HepG2 (cell line): Measurements from ENCODE around the gene CKB. TPM values are rescaled to one million over a fixed set of nuclear protein-coding genes. Genes with fewer than 3 reads are reported as not detected.

Source experiments
- EP300 ChIP-seq, 3 experiments: sonication (generic) in 1 of 3; formaldehyde crosslinking in 1 of 3; IDR thresholded peaks; 2 replicates each; pipeline versions ENCODE4 v1.5.1 to v1.6.1; 2011 to 2020; ENCODE audit warnings: low read depth in 2 of 3, low read length in 2 of 3, borderline replicate concordance in 1 of 3, improper control_type of control experiment in 1 of 3, mild to moderate bottlenecking in 1 of 3, missing genetic modification reagents in 1 of 3, moderate library complexity in 1 of 3
- HDAC6 ChIP-seq: fragments of 200-600 bp; sonication (generic); IDR thresholded peaks from 2 replicates; pipeline ENCODE4 v1.7.0; 2017; ENCODE audit warnings: mild to moderate bottlenecking, antibody characterized with exemption, low read length, low read depth
- HIVEP1 ChIP-seq: sonication (generic); formaldehyde crosslinking; IDR thresholded peaks from 2 replicates; pipeline ENCODE4 v1.4.0; 2020; ENCODE audit warnings: mild to moderate bottlenecking, missing genetic modification reagents
- MIXL1 ChIP-seq: IDR thresholded peaks from 2 replicates; pipeline ENCODE4 v1.6.1; 2016
- MTA3 ChIP-seq: sonication (generic); formaldehyde crosslinking; IDR thresholded peaks from 2 replicates; pipeline ENCODE4 v1.4.0; 2020; ENCODE audit warnings: missing genetic modification reagents
- SRY ChIP-seq: sonication (generic); formaldehyde crosslinking; IDR thresholded peaks from 2 replicates; pipeline ENCODE4 v1.8.0; 2022; ENCODE audit warnings: mild to moderate bottlenecking, missing genetic modification reagents
- THAP8 ChIP-seq: sonication (generic); formaldehyde crosslinking; IDR thresholded peaks from 2 replicates; pipeline ENCODE4 v1.5.1; 2020; ENCODE audit warnings: missing genetic modification reagents, mild to moderate bottlenecking, borderline replicate concordance
- ZNF775 ChIP-seq: sonication (generic); formaldehyde crosslinking; IDR thresholded peaks from 2 replicates; pipeline ENCODE4 v1.4.0; 2020; ENCODE audit warnings: missing genetic modification reagents, mild to moderate bottlenecking, moderate library complexity, borderline replicate concordance
- polyA plus RNA-seq, 8 experiments: library from polyadenylated mRNA; depleted of rRNA in 3 of 8; stranded (reverse) in 7 of 8; unstranded in 1 of 8; fragments of >200 nt; fragmentation: Illumina TruSeq in 4 of 8; extraction: Trizol in 4 of 8; gene quantifications; 2 replicates each; pipeline versions ENCODE4 v1.2.1 to v1.2.3, GENCODE V29; 2011 to 2016; ENCODE audit warnings: low read depth in 4 of 8, missing spikeins in 1 of 8, mixed read lengths in 1 of 8; ENCODE audit not compliant: insufficient read depth in 1 of 8
- total RNA-seq, 5 experiments: library from RNA; depleted of rRNA; stranded (reverse); fragments of >200 nt; fragmentation: Illumina TruSeq; extraction: Trizol; gene quantifications; 2 replicates each; pipeline ENCODE4 v1.2.3, GENCODE V29; 2016; ENCODE audit warnings: low read depth in 1 of 5
- TF ChIP-seq, protein P1 (sequence below): IDR thresholded peaks from 2 replicates; pipeline ENCODE4 v1.6.1; 2016; ENCODE audit warnings: mild to moderate bottlenecking
- TF ChIP-seq, protein P2 (sequence below): sonication (generic); formaldehyde crosslinking; conservative IDR thresholded peaks from 2 replicates; pipeline ENCODE4 v1.4.0; 2020; ENCODE audit warnings: missing genetic modification reagents

Gene CKB
- total and polyA plus RNA-seq, 2 of the 13 experiments (the other 11 are each of a cell fraction or from before 2014, with no cell fraction given) = 82.3 to 217 TPM

DNA sequence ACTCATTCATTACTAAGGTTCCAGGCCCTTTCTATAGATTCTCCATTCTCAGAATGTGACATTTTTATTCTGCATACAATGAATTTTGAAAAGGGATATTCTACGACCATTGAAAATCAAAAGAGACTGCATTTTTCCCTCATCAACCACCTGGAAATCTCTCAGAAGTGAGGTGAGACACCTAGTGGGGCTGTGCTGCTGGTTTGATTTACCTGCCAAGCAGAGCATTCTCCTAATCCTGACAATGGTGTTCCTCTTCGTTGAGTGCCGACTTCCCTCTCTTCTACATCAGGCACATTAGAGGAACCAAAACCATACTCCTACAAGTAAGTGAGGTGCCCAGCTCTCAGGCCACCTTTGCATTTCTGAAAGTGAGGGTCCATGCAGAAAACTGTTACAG is 14.9 kb downstream of the CKB start (continued):
- TF ChIP-seq EP300 (IDR thresholded peaks at IDR 0.05; ENCODE audit: low read depth in 2 of 2, low read length in 2 of 2) (no peak), EP300 (CRISPR knock-in tag; IDR thresholded peaks at IDR 0.05; ENCODE audit: borderline replicate concordance) (no peak), ZNF775 (CRISPR knock-in tag) (no peak), HIVEP1 (CRISPR knock-in tag) (no peak), MTA3 (CRISPR knock-in tag) (no peak), SRY (CRISPR knock-in tag) (no peak), HDAC6 (no peak), MIXL1 (CRISPR knock-in tag) (no peak), THAP8 (CRISPR knock-in tag) (no peak)
- TF ChIP-seq, protein P1, sequence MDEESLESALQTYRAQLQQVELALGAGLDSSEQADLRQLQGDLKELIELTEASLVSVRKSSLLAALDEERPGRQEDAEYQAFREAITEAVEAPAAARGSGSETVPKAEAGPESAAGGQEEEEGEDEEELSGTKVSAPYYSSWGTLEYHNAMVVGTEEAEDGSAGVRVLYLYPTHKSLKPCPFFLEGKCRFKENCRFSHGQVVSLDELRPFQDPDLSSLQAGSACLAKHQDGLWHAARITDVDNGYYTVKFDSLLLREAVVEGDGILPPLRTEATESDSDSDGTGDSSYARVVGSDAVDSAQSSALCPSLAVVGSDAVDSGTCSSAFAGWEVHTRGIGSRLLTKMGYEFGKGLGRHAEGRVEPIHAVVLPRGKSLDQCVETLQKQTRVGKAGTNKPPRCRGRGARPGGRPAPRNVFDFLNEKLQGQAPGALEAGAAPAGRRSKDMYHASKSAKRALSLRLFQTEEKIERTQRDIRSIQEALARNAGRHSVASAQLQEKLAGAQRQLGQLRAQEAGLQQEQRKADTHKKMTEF (CRISPR knock-in tag) = no peak
- TF ChIP-seq, protein P2, sequence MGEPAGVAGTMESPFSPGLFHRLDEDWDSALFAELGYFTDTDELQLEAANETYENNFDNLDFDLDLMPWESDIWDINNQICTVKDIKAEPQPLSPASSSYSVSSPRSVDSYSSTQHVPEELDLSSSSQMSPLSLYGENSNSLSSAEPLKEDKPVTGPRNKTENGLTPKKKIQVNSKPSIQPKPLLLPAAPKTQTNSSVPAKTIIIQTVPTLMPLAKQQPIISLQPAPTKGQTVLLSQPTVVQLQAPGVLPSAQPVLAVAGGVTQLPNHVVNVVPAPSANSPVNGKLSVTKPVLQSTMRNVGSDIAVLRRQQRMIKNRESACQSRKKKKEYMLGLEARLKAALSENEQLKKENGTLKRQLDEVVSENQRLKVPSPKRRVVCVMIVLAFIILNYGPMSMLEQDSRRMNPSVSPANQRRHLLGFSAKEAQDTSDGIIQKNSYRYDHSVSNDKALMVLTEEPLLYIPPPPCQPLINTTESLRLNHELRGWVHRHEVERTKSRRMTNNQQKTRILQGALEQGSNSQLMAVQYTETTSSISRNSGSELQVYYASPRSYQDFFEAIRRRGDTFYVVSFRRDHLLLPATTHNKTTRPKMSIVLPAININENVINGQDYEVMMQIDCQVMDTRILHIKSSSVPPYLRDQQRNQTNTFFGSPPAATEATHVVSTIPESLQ (CRISPR knock-in tag) = no peak
